ENCODE results near the gene VSIG2.

GRCh38 chr11:124754309-124754708 lies 2.3 kb upstream of the VSIG2 start:
- TF ChIP-seq CTCF (IDR thresholded peaks at IDR 0.05) (no peak), POLR2A (IDR thresholded peaks at IDR 0.05) (no peak)

Measured in uterus (tissue), 2 donors.